Retinal pigment epithelial cell (primary cell): ENCODE measurements around the gene IL31RA.

Experiments used
- DNase-seq: peaks from one replicate; pipeline ENCODE4 v3.0.0-alpha.2; 2010; ENCODE audit warnings: low read depth
- H3K4me3 ChIP-seq: 2 replicates; pipeline ENCODE4 v1.5.1; 2011; ENCODE audit warnings: mild to moderate bottlenecking, low read length, control low read depth, moderate library complexity
- TF ChIP-seq, protein P1 (sequence below): conservative IDR thresholded peaks from 2 replicates; pipeline ENCODE4 v1.5.1; 2011; ENCODE audit warnings: low read depth, low read length, control low read depth, inconsistent platforms

The IL31RA gene

DNA sequence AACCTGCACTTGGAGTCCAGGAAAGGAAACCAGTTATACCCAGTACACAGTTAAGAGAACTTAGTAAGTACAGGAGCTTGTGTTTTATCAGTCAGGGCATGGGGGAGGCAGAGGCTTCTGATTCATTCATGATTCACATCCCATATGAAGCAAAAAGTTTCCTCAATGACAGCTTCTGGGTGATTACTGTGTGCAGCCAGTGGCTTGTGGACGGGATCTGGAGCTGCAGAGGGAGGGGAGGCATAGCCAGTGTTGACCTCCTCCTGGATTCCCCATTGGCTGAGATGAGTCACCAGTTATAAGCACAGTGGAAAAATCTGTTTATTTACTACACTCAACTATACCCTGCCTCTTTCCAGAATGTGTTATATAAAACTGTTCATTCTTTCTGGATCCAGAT lies 17.7 kb downstream of the IL31RA start:
- peak; percentile 70 for DNase-seq
- H3K4me3 ChIP-seq, result no peak overlapping the region
- TF ChIP-seq, protein P1, sequence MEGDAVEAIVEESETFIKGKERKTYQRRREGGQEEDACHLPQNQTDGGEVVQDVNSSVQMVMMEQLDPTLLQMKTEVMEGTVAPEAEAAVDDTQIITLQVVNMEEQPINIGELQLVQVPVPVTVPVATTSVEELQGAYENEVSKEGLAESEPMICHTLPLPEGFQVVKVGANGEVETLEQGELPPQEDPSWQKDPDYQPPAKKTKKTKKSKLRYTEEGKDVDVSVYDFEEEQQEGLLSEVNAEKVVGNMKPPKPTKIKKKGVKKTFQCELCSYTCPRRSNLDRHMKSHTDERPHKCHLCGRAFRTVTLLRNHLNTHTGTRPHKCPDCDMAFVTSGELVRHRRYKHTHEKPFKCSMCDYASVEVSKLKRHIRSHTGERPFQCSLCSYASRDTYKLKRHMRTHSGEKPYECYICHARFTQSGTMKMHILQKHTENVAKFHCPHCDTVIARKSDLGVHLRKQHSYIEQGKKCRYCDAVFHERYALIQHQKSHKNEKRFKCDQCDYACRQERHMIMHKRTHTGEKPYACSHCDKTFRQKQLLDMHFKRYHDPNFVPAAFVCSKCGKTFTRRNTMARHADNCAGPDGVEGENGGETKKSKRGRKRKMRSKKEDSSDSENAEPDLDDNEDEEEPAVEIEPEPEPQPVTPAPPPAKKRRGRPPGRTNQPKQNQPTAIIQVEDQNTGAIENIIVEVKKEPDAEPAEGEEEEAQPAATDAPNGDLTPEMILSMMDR, result no peak

DNA sequence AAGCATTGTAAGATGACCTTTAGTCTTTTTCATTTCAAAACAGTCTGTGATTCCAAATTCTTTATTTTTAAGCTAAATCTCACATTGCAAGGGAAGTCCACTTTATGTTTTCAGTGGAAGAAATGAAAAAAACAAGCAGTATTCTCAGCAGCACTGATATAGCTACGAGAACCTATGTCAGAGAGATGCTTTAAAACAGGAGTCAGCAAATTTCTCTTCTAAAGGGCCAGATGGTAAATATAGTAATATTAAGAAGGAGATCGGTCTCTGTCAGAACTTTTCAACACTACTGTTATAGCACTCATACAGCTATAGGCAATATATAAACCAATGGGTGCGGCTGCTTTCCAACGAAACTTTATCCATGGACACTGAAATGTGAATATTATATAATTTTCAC lies 18.7 kb downstream of the IL31RA start:
- TF ChIP-seq, protein P1, result no peak
- DNase-seq, result no peak
- no peak overlapping the region for H3K4me3 ChIP-seq

DNA sequence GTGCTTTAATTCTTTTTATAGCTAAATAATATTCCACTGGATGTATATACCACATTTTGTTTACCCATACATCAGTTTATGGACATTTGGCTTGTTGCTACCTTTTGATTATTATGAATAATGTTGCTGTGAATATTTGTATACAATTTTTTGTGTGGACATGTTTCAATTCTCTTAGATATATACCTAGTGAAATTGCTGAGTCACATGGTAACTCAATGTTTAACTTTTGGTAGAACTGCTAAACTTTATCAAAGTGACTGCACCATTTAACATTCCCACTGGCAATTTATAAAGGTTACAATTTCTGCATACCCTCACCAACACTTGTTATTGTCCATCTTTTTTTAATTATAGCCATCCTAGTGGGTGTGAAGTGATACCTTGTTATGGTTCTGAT lies 22.1 kb downstream of the IL31RA start:
- TF ChIP-seq, protein P1, result no peak
- no peak overlapping the region for H3K4me3 ChIP-seq
- no peak for DNase-seq

DNA sequence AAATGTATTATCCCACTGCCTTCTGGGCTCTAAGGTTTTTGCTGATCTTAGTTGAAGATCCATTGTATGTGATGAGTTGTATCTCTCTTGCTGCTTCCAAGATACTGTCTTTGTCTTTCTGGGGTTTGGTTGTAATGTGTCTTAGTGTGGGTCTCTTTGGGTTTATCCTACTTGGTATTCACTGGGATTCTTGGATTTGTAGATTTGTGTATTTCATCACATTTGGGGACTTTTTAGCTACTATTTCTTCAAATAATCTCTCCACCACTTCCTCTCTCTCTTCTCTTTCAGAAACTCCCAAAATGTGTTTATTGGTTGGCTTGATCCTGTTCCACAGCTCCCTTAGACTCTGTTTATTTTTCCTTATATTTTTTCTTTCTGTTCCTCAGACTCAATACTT lies 26.5 kb downstream of the IL31RA start:
- no peak for DNase-seq
- TF ChIP-seq, protein P1, result no peak
- H3K4me3 ChIP-seq, result no peak overlapping the region

DNA sequence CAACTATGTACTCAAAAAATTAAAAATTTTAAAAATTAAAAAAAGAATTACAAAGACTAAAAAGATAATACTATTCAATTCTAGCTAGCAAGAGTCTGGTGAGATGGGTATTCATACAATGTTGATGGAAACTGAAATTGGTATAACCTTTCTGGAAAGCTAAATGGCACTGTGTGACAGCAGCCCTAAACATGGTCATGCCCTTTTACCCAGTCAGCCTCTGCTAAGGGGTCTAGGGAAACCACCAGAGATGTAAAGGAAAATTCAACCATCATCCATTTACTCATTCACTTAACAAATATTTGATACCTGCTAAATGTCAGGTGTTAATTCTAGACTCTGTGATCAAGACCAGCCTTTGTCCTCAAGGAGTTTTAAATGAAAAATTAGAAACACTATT lies 29.3 kb downstream of the IL31RA start:
- no peak for DNase-seq
- TF ChIP-seq, protein P1, result no peak
- no peak overlapping the region for H3K4me3 ChIP-seq

DNA sequence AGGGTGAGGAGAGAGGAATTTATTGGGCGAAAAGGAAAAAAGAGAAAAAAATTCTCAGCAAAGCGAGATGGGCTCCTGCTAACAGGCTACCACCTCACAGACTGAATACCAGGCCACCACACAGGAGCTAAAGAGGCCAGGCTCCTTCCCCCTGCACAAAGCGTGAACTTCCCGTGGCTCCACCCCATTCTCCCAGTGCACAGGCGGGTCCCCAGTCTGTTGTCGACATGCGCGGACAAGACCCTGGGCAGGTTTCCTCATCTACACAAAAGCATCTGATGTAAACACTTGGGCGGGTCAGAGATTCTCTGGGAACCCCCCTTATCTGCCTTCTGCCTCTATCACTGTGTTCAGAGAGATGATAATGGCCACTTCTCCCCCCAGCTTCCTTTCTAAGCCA lies 34.2 kb downstream of the IL31RA start:
- no peak for DNase-seq
- TF ChIP-seq, protein P1, result no peak
- H3K4me3 ChIP-seq, result no peak overlapping the region

DNA sequence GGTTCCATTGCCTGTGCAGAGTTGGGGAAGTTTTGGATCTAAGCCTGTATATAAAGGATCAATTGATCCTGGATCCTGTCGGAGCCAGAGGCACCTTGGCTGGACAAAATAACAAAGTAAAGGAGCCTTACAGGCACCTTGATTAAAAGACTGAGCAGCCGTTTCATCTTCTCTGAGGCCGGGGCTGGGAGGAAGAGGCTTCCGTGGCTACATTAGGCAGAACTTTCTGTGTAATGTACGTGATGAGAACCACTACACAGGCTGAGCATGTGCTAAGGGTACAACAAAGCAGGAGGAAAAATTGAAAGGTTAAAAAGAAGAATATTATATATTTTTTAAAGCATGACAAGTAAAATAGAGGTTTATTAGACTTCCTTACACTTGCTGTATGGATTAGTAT lies 37.0 kb downstream of the IL31RA start:
- no peak for DNase-seq
- TF ChIP-seq, protein P1, result no peak
- H3K4me3 ChIP-seq, result no peak overlapping the region
